ENCODE data around the gene DIO3. TPM values are rescaled to one million over a fixed set of nuclear protein-coding genes. Genes with fewer than 3 reads are reported as not detected.

DIO3 gene
- total RNA-seq (2014; rRNA removed; shearing (Covaris generic)): not detected in 2 replicates

- H3K9me3 ChIP-seq (replicated peaks): no peaks in the 10 kb centered on the region
- H3K27me3 ChIP-seq (replicated peaks): peaks cover 66% of the 10 kb centered on the region
- no peaks in the 10 kb centered on the region for H3K36me3 ChIP-seq
- no peaks in the 10 kb centered on the region; the same call in 1 of the 2 replicates for H3K4me1 ChIP-seq (replicated peaks)
- H3K27ac ChIP-seq: no peak within 1 kb of the TSS
- DNase-seq (ENCODE audit: low read depth in 1 of 2, low spot score in 2 of 2): no peak
- no peak within 1 kb of the TSS for H3K4me3 ChIP-seq
These were observed at the start of gene DIO3 for GRCh38 chr14:101561145-101561896. Gene DIO3 (plus strand): TSS chr14:101561495.

DNA sequence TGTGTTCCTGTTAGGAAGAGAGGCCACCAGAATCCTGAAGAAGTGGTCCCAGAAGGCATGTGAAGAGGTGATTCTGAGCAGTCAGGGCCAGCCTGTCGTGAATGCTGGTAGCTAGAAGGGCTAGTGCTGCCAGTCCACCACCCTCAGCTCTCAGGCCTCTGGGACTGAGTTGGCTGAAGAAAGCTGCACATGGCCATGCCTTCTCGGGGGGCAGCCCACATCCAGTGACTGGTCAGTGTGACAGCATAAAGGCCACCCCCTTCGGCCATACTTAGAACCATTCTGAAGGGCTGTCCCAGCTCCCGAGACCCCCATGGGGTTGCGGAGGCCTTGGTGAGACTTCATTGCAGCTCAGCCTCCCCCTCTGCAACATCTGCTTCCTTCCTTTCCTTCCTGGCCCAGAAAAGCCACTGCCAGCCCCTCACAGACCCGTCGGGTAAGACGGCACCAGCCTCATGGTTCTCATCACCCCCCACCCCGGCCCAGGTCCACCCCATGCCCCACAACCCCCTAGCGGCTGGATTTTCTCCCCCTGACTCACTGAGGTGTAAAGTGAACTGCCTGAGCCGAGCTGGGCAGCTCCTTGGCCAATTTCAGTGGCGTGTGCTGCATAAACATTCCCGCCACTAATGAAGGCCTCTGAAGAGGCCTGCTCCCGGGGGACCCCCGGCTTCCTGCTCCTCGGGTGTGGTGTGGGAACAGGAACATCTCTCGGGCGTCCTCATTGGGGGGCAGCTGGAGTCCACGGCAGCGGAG, 49.5 kb upstream of the DIO3 start:
- H3K27me3 ChIP-seq (replicated peaks): no peaks in the 10 kb centered on the region
- DNase-seq (ENCODE audit: low read depth in 1 of 2, low spot score in 2 of 2): no peak
- no peaks in the 10 kb centered on the region for H3K36me3 ChIP-seq

DNA sequence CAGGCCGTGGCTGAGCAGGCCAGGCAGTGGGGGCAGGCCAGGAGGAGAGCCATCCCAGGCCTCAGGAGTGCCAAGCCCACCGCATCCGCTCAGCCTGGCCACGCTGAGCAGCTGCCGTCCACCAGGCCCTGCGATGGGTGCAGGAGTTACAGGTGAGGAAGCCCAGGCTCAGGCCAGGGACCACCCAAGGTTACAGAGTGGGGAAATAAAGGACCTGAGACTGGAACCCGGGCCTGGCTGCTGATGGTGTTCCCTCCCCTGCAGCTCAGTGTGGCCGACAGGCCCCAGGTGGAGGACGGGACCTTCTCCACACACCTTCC, 49.0 kb upstream of the DIO3 start:
- no peak for DNase-seq (ENCODE audit: low read depth in 1 of 2, low spot score in 2 of 2)
- Histone ChIP-seq H3K27ac (no peak overlapping the region), H3K4me1 (replicated peaks) (no peaks in the 10 kb centered on the region), H3K36me3 (no peaks in the 10 kb centered on the region), H3K4me3 (no peak overlapping the region), H3K27me3 (replicated peaks) (no peaks in the 10 kb centered on the region), H3K9me3 (replicated peaks) (no peaks in the 10 kb centered on the region)

More for the DNA sequence above, 49.5 kb upstream of the DIO3 start:
- Histone ChIP-seq H3K9me3 (replicated peaks) (no peaks in the 10 kb centered on the region), H3K4me1 (replicated peaks) (no peaks in the 10 kb centered on the region), H3K4me3 (no peak overlapping the region), H3K27ac (no peak overlapping the region)

GRCh38 chr14:101514136-101514535, 47.2 kb upstream of the DIO3 start:
- Histone ChIP-seq H3K36me3 (no peaks in the 10 kb centered on the region), H3K27me3 (replicated peaks) (no peaks in the 10 kb centered on the region)
- DNase-seq (ENCODE audit: low read depth in 1 of 2, low spot score in 2 of 2): no peak

DNA sequence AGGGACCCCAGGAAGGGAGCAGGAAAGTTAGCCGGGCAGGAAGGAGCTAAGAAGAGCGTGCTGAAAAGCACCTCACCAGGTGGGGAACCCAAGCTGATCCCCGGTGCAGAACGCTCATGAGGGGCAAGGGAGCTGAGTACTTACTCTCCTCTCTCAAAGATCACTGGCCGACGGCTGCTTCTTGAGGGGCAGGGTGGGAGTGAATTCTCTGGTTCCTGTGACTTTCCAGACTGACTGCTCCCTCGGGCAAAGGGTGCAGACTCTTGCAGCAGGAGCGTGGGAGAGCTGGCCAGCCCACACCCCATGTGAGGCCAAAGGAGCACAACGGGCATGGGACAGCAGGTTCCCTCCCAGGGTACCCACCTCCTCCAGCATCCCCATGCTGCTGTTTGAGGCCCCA, 44.9 kb upstream of the DIO3 start:
- Histone ChIP-seq H3K9me3 (replicated peaks) (no peaks in the 10 kb centered on the region), H3K4me1 (replicated peaks) (no peaks in the 10 kb centered on the region), H3K36me3 (no peaks in the 10 kb centered on the region), H3K4me3 (no peak overlapping the region), H3K27ac (no peak overlapping the region), H3K27me3 (replicated peaks) (no peaks in the 10 kb centered on the region)
- no peak for DNase-seq (ENCODE audit: low read depth in 1 of 2, low spot score in 2 of 2)

More at GRCh38 chr14:101514136-101514535, 47.2 kb upstream of the DIO3 start:
- no peaks in the 10 kb centered on the region for H3K9me3 ChIP-seq (replicated peaks)
- H3K27ac ChIP-seq: no peak overlapping the region
- no peaks in the 10 kb centered on the region for H3K4me1 ChIP-seq (replicated peaks)
- H3K4me3 ChIP-seq: no peak overlapping the region

DNA sequence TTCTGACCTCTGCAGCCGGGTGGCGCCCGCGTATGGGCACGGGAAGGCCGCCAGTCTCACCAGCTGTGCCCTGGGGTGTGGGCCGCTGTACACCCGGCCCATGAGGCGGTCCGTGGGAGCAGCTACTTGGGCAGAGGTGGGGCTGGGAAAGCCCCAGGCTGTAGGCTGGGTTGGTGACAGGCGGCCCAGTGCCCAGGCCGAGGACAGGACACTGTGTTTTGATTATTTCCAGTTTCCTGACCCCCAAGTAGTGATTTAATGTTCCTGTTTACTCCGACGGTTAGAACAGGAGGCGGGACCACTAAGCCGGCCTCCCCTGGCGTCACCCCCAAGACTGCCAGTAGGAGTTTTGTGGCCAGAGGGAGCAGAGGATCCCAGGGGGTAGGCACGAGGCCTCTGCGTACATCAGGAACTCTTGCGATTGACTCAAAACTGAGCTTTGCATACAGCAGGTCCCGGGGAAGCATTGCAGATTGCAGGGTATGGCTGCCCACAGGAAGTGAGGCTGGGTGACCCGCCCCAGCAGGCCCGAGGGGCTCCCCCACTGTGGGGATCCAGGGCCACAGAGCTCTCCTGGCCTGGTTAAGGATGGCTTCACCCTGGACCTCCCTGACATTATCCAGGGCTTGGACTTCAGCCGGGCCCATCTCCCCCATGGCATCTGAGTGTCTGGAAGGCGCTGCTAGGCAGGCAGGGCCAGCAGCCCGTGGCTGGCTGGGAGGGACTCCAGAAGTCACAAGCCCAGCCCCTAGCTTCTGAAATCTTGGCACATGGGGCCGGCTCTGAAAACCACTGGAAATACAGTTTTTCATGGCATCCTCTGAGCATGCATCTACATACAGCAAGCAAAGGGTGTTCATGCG, 42.5 kb upstream of the DIO3 start:
- Histone ChIP-seq H3K4me1 (replicated peaks) (no peaks in the 10 kb centered on the region), H3K27ac (no peak overlapping the region), H3K9me3 (replicated peaks) (no peaks in the 10 kb centered on the region), H3K27me3 (replicated peaks) (no peaks in the 10 kb centered on the region), H3K4me3 (no peak overlapping the region), H3K36me3 (no peaks in the 10 kb centered on the region)
- DNase-seq (ENCODE audit: low read depth in 1 of 2, low spot score in 2 of 2): no peak

DNA sequence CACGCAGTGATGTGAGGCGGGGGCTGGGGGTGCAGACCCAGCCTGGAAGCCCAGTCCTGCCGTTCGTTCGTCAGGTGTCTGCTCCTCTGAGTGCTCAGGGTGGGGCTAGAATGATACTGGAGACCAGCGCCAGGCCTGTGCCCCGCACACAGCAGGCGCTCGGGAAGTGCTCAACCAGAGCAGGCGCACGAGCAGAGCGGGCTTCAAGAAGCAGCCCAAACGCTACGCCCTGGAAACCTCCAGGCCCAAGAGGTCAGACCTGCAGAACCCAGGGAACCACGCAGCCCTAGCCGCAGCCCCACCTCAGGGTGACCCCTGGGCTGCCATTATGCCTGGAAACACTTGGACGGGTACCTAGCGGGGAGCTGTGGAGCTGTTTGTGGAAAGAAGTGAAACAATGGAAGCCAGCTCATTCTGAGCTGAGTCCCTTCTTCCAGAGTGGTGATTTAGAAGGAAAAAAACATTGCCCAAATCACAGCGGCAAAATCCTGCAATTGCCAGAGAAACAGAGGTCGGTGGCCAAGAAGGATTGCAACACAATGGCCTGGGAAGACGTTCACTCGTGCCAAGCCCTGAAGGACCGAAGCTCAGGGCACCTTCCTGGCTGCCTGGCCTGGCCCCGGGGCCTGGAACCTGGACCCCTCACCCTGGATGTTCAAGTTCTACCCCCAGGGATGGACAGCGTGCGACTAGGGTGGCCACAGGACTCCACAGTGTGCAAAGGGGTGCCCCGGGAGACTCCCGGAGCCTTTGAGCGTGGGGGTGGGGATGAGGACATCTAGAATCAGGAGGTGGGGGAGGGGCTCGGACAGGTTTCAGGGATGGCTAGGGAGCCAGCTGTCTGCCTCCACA, 40.4 kb upstream of the DIO3 start:
- H3K27ac ChIP-seq: no peak overlapping the region
- no peaks in the 10 kb centered on the region for H3K9me3 ChIP-seq (replicated peaks)
- DNase-seq (ENCODE audit: low read depth in 1 of 2, low spot score in 2 of 2): no peak
- no peaks in the 10 kb centered on the region for H3K4me1 ChIP-seq (replicated peaks)
- no peak overlapping the region for H3K4me3 ChIP-seq
- no peaks in the 10 kb centered on the region for H3K27me3 ChIP-seq (replicated peaks)
- H3K36me3 ChIP-seq: no peaks in the 10 kb centered on the region

DNA sequence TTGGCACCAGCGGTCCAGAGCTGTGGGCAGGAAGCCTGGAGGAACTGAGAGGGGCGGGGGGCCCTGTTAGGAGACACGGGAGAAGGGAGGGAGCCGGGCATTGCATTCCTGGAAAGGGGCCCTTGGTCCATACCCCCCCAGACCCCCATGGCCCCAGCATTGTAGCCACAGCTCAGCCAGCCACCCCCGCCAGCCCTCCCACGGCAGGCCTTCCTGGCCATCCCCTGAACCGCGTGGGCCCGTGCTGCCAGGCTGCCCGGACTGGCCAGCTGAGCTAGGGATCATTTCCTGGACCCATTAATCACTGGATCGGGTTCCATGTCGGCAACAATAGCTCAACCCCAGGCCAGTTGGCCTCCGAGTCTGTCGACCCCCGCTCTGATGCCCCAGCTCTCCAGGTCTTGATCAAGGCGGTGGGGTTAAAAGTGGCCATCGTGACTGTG, 39.8 kb upstream of the DIO3 start:
- Histone ChIP-seq H3K27ac (no peak overlapping the region), H3K9me3 (replicated peaks) (no peaks in the 10 kb centered on the region), H3K4me1 (replicated peaks) (no peaks in the 10 kb centered on the region), H3K4me3 (no peak overlapping the region), H3K36me3 (no peaks in the 10 kb centered on the region), H3K27me3 (replicated peaks) (no peaks in the 10 kb centered on the region)
- DNase-seq (ENCODE audit: low read depth in 1 of 2, low spot score in 2 of 2): no peak

DNA sequence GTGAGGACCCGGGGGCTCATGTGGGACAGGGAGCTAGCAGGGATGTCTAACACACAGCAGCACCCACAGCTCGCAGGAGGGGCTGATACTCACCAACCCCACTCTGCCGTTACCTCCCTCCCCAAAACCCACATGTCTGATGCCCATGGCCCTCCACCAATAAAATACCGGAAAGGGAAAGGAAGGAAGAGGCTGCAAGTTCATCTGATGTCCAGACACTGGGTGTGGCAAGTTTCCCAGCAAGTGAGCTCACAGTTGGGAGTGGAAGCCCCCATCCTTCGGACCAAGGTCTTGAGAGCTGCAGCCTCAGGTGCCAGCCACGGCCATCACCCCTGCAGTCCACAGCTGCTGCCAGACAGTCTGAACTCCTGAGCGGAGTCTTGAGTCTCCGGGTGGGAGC, 39.3 kb upstream of the DIO3 start:
- Histone ChIP-seq H3K4me1 (replicated peaks) (no peaks in the 10 kb centered on the region), H3K36me3 (no peaks in the 10 kb centered on the region), H3K27me3 (replicated peaks) (no peaks in the 10 kb centered on the region), H3K4me3 (no peak overlapping the region), H3K9me3 (replicated peaks) (no peaks in the 10 kb centered on the region), H3K27ac (no peak overlapping the region)
- no peak for DNase-seq (ENCODE audit: low read depth in 1 of 2, low spot score in 2 of 2)

GRCh38 chr14:101525640-101526527, 35.4 kb upstream of the DIO3 start:
- Histone ChIP-seq H3K36me3 (no peaks in the 10 kb centered on the region), H3K27me3 (replicated peaks) (no peaks in the 10 kb centered on the region), H3K4me3 (no peak overlapping the region), H3K27ac (no peak overlapping the region), H3K4me1 (replicated peaks) (no peaks in the 10 kb centered on the region), H3K9me3 (replicated peaks) (no peaks in the 10 kb centered on the region)
- no peak for DNase-seq (ENCODE audit: low read depth in 1 of 2, low spot score in 2 of 2)

DNA sequence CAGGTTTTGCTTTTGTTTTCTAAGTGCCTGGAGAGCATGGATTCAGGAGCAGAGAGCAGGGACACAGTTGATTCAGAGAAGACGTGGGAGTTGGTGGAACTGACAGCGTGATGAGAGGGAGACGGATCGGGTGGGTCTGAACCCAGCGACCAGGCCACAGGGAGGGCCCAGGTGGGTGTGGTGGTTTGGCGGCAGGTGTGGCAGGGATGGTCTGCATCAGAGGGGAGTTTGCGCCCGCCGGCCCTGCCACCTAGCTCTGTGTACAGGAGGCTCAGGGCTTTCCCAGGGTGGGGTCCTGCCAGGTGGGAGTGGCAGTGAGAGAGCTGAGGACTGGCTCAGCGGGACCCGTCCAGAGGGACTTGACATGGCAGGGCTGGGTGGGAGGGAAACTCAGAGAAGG, 33.3 kb upstream of the DIO3 start:
- DNase-seq (ENCODE audit: low read depth in 1 of 2, low spot score in 2 of 2): no peak
- no peaks in the 10 kb centered on the region for H3K36me3 ChIP-seq
- H3K27me3 ChIP-seq (replicated peaks): no peaks in the 10 kb centered on the region
- no peaks in the 10 kb centered on the region for H3K9me3 ChIP-seq (replicated peaks)
- H3K4me3 ChIP-seq: no peak overlapping the region
- no peaks in the 10 kb centered on the region for H3K4me1 ChIP-seq (replicated peaks)
- no peak overlapping the region for H3K27ac ChIP-seq

DNA sequence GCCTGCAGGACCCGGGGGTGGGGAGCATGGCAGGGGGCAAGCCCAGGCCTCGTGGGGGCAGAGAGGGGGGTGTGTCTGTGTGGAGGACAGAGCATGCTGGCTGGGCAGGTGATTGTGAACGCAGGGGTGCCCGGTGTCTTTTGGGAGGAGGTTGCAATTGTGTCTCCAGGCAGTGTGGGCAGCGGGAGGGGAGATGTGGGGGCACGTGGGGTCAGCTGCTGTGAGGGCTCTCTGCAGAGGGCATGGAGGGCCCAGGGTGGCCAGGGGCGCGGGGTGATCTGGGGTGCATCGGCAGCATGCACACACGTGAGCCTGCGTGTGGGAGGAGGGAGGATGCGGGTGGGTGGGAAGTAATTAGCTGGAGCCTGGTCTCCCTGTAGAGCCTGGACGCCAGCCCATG, 32.2 kb upstream of the DIO3 start:
- no peaks in the 10 kb centered on the region for H3K36me3 ChIP-seq
- H3K4me3 ChIP-seq: no peak overlapping the region
- no peak for DNase-seq (ENCODE audit: low read depth in 1 of 2, low spot score in 2 of 2)

More for the DNA sequence above, 32.2 kb upstream of the DIO3 start:
- no peaks in the 10 kb centered on the region for H3K27me3 ChIP-seq (replicated peaks)
- H3K9me3 ChIP-seq (replicated peaks): no peaks in the 10 kb centered on the region
- H3K4me1 ChIP-seq (replicated peaks): no peaks in the 10 kb centered on the region
- no peak overlapping the region for H3K27ac ChIP-seq

Measured in SJSA1 (cell line).